SK-N-SH (cell line): ENCODE measurements around the gene MBD3L5. TPM values are rescaled to one million over a fixed set of nuclear protein-coding genes. Genes with fewer than 3 reads are reported as not detected.
A peak's percentile ranks its signal among the peaks of the same experiment; 100 is the strongest.

Experiments used
- CTCF ChIA-PET: fragments of 300-600, 350-600 bp; formaldehyde crosslinking; extraction: SDS; loops from one replicate; lab custom pipeline; 2021; lab: Yijun Ruan, JAX
- POLR2A ChIA-PET: fragments of 350-600 bp; sonication (Branson Sonifier 250); formaldehyde crosslinking; extraction: SDS; loops from one replicate; lab custom pipeline; 2020; ENCODE audit warnings: antibody characterized with exemption, inconsistent platforms; lab: Yijun Ruan, JAX
- DNase-seq: peaks from one replicate; pipeline ENCODE4 v3.0.0; 2012
- H2AFZ ChIP-seq: fragments of 200-600 bp; sonication (generic); 2 replicates; pipeline ENCODE4 v1.8.1; 2016; ENCODE audit warnings: antibody characterized with exemption, mild to moderate bottlenecking, low read depth
- H3F3A ChIP-seq: fragments of 200-600 bp; sonication (generic); replicated peaks from 2 replicates; pipeline ENCODE3; 2016; ENCODE audit warnings: antibody characterized with exemption, mild to moderate bottlenecking; ENCODE audit not compliant: insufficient read depth
- H3K27ac ChIP-seq, 2 experiments: fragments of 200-500 bp in 1 of 2; fragments of 200-600 bp in 1 of 2; sonication (Bioruptor generic) in 1 of 2; sonication (generic), shearing (Covaris generic) in 1 of 2; 2 replicates each; pipeline versions ENCODE4 v1.5.1 to v1.6.1; 2014 to 2016; ENCODE audit warnings: low read depth in 2 of 2, inconsistent platforms in 1 of 2, low read length in 1 of 2, mild to moderate bottlenecking in 1 of 2, mixed read lengths in 1 of 2
- H3K27me3 ChIP-seq: fragments of 200-600 bp; sonication (generic), shearing (Covaris generic); 2 replicates; pipeline ENCODE4 v1.6.1; 2016; ENCODE audit warnings: mixed run types; ENCODE audit not compliant: insufficient read depth
- H3K36me3 ChIP-seq, 2 experiments: fragments of 200-500 bp in 1 of 2; fragments of 200-600 bp in 1 of 2; sonication (Bioruptor generic) in 1 of 2; sonication (generic) in 1 of 2; replicated peaks in 1 of 2; 2 replicates each; pipeline versions ENCODE3 to v1.5.1; 2014 to 2016; ENCODE audit warnings: low read length in 1 of 2, mild to moderate bottlenecking in 1 of 2; ENCODE audit not compliant: insufficient read depth in 2 of 2, control insufficient read depth in 1 of 2
- H3K4me1 ChIP-seq, 2 experiments: fragments of 200-500 bp in 1 of 2; fragments of 200-600 bp in 1 of 2; sonication (Bioruptor generic) in 1 of 2; sonication (generic), shearing (Covaris generic) in 1 of 2; 2 replicates each; pipeline versions ENCODE4 v1.5.1 to v1.6.1; 2014 to 2016; ENCODE audit warnings: low read depth in 1 of 2, low read length in 1 of 2, mixed run types in 1 of 2; ENCODE audit not compliant: insufficient read depth in 2 of 2, control insufficient read depth in 1 of 2
- H3K4me2 ChIP-seq: fragments of 200-600 bp; sonication (generic), shearing (Covaris generic); 2 replicates; pipeline ENCODE4 v1.6.1; 2017; ENCODE audit warnings: mixed run types
- H3K4me3 ChIP-seq, 2 experiments: fragments of 200-500 bp in 1 of 2; fragments of 200-600 bp in 1 of 2; sonication (Bioruptor generic) in 1 of 2; sonication (generic), shearing (Covaris generic) in 1 of 2; 2 replicates each; pipeline versions ENCODE4 v1.5.1 to v1.8.1; 2014 to 2016; ENCODE audit warnings: low read depth in 2 of 2, inconsistent platforms in 1 of 2, low read length in 1 of 2, mild to moderate bottlenecking in 1 of 2, mixed read lengths in 1 of 2, moderate library complexity in 1 of 2
- H3K79me2 ChIP-seq: fragments of 200-600 bp; sonication (generic); 2 replicates; pipeline ENCODE4 v1.8.1; 2017; ENCODE audit warnings: mild to moderate bottlenecking; ENCODE audit not compliant: insufficient read depth
- H3K9ac ChIP-seq: fragments of 200-600 bp; sonication (generic); 2 replicates; pipeline ENCODE4 v1.6.1; 2017; ENCODE audit warnings: mixed run types
- H3K9me2 ChIP-seq: fragments of 200-600 bp; sonication (generic); 2 replicates; pipeline ENCODE4 v1.6.1; 2017; ENCODE audit warnings: mixed run types
- H3K9me3 ChIP-seq: fragments of 200-600 bp; sonication (generic); 2 replicates; pipeline ENCODE4 v1.6.1; 2017; ENCODE audit warnings: mixed run types, mild to moderate bottlenecking, moderate library complexity
- H4K20me1 ChIP-seq: fragments of 200-600 bp; sonication (generic); 2 replicates; pipeline ENCODE4 v1.6.1; 2017; ENCODE audit warnings: mild to moderate bottlenecking, mixed run types; ENCODE audit not compliant: insufficient read depth
- CTCF ChIP-seq: fragments of 200-600 bp; sonication (generic); IDR thresholded peaks from 2 replicates; pipeline ENCODE4 v1.6.1; 2017; ENCODE audit warnings: antibody characterized with exemption, mild to moderate bottlenecking, moderate library complexity
- MAX ChIP-seq: IDR thresholded peaks from 2 replicates; pipeline ENCODE4 v1.4.0; 2012; ENCODE audit warnings: low read depth
- NFIC ChIP-seq: IDR thresholded peaks from 2 replicates; pipeline ENCODE4 v1.4.0; 2012; ENCODE audit warnings: borderline replicate concordance
- NRF1 ChIP-seq: IDR thresholded peaks from 2 replicates; pipeline ENCODE4 v1.6.1; 2012; ENCODE audit warnings: low read depth, mild to moderate bottlenecking, low read length
- PBX3 ChIP-seq: IDR thresholded peaks from 2 replicates; pipeline ENCODE4; 2012
- POLR2AphosphoS5 ChIP-seq: IDR thresholded peaks from 2 replicates; pipeline ENCODE4 v1.6.1; 2012; ENCODE audit warnings: low read depth, low read length
- RCOR1 ChIP-seq: fragments of 150-350 bp; IDR thresholded peaks from 2 replicates; pipeline ENCODE4 v1.6.1; 2017; ENCODE audit warnings: antibody characterized with exemption, low read length
- REST ChIP-seq: IDR thresholded peaks from 2 replicates; pipeline ENCODE4 v1.6.1; 2012; ENCODE audit warnings: mild to moderate bottlenecking, low read depth, low read length, moderate library complexity
- SIN3A ChIP-seq: IDR thresholded peaks from 2 replicates; pipeline ENCODE4 v1.6.1; 2012; ENCODE audit warnings: low read depth, mild to moderate bottlenecking, low read length, moderate library complexity, borderline replicate concordance
- SMC3 ChIP-seq: IDR thresholded peaks from 2 replicates; pipeline ENCODE4 v1.6.1; 2012; ENCODE audit warnings: low read depth, low read length, improper control_type of control experiment
- TAF1 ChIP-seq: IDR thresholded peaks from 2 replicates; pipeline ENCODE4 v1.6.1; 2012; ENCODE audit warnings: low read depth, mild to moderate bottlenecking, low read length, moderate library complexity, borderline replicate concordance
- USF1 ChIP-seq: IDR thresholded peaks from 2 replicates; pipeline ENCODE4 v1.4.0; 2012; ENCODE audit warnings: low read depth, borderline replicate concordance
- ZBTB33 ChIP-seq: IDR thresholded peaks from 2 replicates; pipeline ENCODE4 v1.4.0; 2012; ENCODE audit warnings: low read depth, borderline replicate concordance
- WGBS: methylation state at CpG from one replicate; pipeline ENCODE4 v1.1.6; 2017; ENCODE audit warnings: low lambda C conversion rate; 5-methylcytosine and 5-hydroxymethylcytosine counted together
- polyA plus RNA-seq, 3 experiments: library from polyadenylated mRNA; depleted of rRNA; stranded (reverse); fragments of >200 nt; gene quantifications; 2 replicates each; pipeline ENCODE4 v1.2.3, GENCODE V29; 2012

MBD3L5 gene
- polyA plus RNA-seq, 1 of the 3 experiments (the other 2 are of a cell fraction): not detected

- DNase-seq: no peak
- Histone ChIP-seq H3K4me2 (no peak overlapping the region), H3K27ac (no peak overlapping the region), H2AFZ (peak overlapping the region; percentile 67), H3K79me2 (peaks cover 18% of the 10 kb centered on the region), H4K20me1 (no peaks in the 10 kb centered on the region), H3K9me2 (no peaks in the 10 kb centered on the region), H3K9ac (no peak overlapping the region), H3K9me3 (no peaks in the 10 kb centered on the region), H3F3A (peaks cover 12% of the 10 kb centered on the region), H3K27me3 (peaks cover 4% of the 10 kb centered on the region; the same call in 1 of the 2 replicates), H3K4me3 (peak overlapping the region in 1 of 2 experiments; percentile 16; a peak in 1 of 4 replicates), H3K36me3 (peaks cover 14 to 32% of the 10 kb centered on the region in 2 experiments), H3K4me1 (peaks cover 3 to 4% of the 10 kb centered on the region in 2 experiments; a peak in 2 of 4 replicates)
- 62% methylated on average over 6 of the region's 6 CpGs for WGBS
- POLR2A ChIA-PET: interaction anchor here (0.6 to 1.9 kb wide), 6 partner anchors 10 to 1066 kb away, joined by 3 to 15 read pairs (median 4); partner anchors contain the start of gene GPR108
- CTCF ChIA-PET: interaction anchor here (2.5 kb wide), 1 partner anchor 33 kb away, joined by 8 read pairs; no protein-coding TSS in a partner anchor
- no peak for TF ChIP-seq CTCF
Measured at GRCh38 chr19:7068599-7068998, 38.2 kb downstream of the MBD3L5 start.

GRCh38 chr19:7069042-7069903 is 38.9 kb downstream of the MBD3L5 start, which contains the start of gene ZNF557:
Gene ZNF557, plus strand, starts transcription at chr19:7069703. Its CDS starts 5,372 bp downstream, at chr19:7075075.
- ChIA-PET POLR2A (interaction anchor here (0.6 to 1.9 kb wide), 9 partner anchors 9 to 1066 kb away, joined by 3 to 15 read pairs (median 4); partner anchors contain the start of gene GPR108), CTCF (interaction anchor here (1.6 to 2.5 kb wide), 2 partner anchors 33 to 272 kb away, joined by 4 to 8 read pairs; no protein-coding TSS in a partner anchor)
- peak within 1 kb of the TSS; percentile 83 for H3K9ac ChIP-seq
- no peaks in the 10 kb centered on the region for H3K9me3 ChIP-seq
- peaks cover 4% of the 10 kb centered on the region; the same call in 1 of the 2 replicates for H3K27me3 ChIP-seq
- H3F3A ChIP-seq: peaks cover 12% of the 10 kb centered on the region
- peak within 1 kb of the TSS; percentile 84 to 86 for H3K4me3 ChIP-seq
- H3K27ac ChIP-seq: peak within 1 kb of the TSS; percentile 82 to 85
- no peaks in the 10 kb centered on the region for H3K9me2 ChIP-seq
- H3K4me2 ChIP-seq: peak within 1 kb of the TSS; percentile 79
- no peaks in the 10 kb centered on the region for H4K20me1 ChIP-seq
- H3K36me3 ChIP-seq: peaks cover 18 to 39% of the 10 kb centered on the region in 2 experiments
- WGBS: under 1% methylated on average over 42 of the region's 56 CpGs
- H2AFZ ChIP-seq: peak within 1 kb of the TSS; percentile 90
- peaks cover 18% of the 10 kb centered on the region for H3K79me2 ChIP-seq
- DNase-seq: peak; percentile 97
- H3K4me1 ChIP-seq: peaks cover 3 to 4% of the 10 kb centered on the region in 2 experiments; a peak in 2 of 4 replicates
- TF ChIP-seq POLR2AphosphoS5: peak; percentile 90
- no peak for TF ChIP-seq ZBTB33
- TF ChIP-seq PBX3: peak; percentile 19; the same call in 1 of the 2 replicates
- TF ChIP-seq USF1: 0 out of 2 replicates have a peak, but pooled peaks have one; percentile 23
- no peak for TF ChIP-seq NFIC
- TF ChIP-seq TAF1: peak; percentile 75; the same call in 1 of the 2 replicates
- TF ChIP-seq RCOR1: no peak
- TF ChIP-seq SIN3A: no peak; the same call in 1 of the 2 replicates
- no peak for TF ChIP-seq SMC3
- no peak for TF ChIP-seq NRF1
- TF ChIP-seq REST: no peak
- peak; percentile 85 for TF ChIP-seq MAX
